Stimulated activated CD8-positive, alpha-beta memory T cell treated with anti-CD3 and anti-CD28 coated beads, Interleukin-2, amount 100 ng/mL, for 48 hours (primary cell): ENCODE data around the gene IQCK.
"Not testable (repeated sequence)": the region's sequence is repeated elsewhere in the genome, so short reads cannot be mapped to it uniquely, and the experiment has no call there.

Source experiments
- DNase-seq, 2 donors: peaks; one replicate each; pipeline ENCODE4 v3.0.0-alpha.2; 2020; ENCODE audit warnings: low read depth in 2 of 2

IQCK gene, protein sequence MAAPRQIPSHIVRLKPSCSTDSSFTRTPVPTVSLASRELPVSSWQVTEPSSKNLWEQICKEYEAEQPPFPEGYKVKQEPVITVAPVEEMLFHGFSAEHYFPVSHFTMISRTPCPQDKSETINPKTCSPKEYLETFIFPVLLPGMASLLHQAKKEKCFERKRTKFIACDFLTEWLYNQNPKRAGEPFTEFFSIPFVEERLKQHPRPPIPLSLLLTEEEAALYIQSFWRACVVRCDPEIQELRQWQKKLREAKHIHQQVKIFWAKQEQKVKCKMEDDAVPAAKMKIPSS

DNA sequence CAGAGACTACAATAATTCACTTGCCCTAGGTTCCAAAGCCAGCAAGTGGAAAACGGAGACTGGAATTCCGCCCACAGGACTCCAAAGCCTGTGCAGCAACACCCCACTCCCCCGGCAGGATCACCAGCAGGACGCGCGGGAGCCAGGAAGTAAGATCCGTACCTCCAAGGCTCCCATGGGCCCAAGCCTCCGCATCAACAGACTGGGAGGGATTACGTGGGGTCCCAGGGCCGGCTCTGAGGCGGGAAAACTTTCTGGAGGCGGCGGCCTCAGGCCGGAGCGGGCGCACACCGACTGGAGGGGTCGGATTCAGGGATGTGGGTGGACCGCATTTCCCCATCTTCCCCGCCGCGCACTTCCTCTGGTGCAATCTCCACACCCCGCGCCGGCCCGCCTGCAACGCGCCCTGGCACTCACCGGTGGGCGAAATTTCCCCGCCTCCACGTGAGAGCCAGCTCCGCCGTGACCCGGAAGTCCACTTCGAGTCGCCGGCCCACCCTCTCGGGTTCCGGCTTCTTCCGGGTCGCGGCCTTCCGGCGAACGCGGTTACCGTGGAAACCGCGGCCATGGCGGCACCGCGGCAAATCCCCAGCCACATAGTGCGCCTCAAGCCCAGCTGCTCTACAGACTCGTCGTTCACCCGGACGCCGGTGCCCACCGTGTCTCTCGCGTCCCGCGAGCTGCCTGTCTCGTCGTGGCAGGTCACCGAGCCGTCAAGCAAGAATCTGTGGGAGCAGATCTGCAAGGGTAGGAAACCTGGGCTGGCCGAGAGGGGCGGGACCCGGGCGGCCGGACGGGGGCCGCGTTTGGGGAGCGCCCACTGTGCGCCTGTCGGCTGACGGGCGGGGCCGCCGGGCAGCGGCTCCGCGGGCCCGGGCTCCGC, at the start of gene IQCK, which contains the start of gene KNOP1:
IQCK (plus strand) TSS at position 531 of the 883 bp plus-strand sequence; CDS start at position 567, 36 bp downstream.
KNOP1 (minus strand) TSS at position 487 of the 883 bp plus-strand sequence. CDS start 3,192 bp downstream, outside the sequence.
- peak; percentile 83 to 85 for DNase-seq

DNA sequence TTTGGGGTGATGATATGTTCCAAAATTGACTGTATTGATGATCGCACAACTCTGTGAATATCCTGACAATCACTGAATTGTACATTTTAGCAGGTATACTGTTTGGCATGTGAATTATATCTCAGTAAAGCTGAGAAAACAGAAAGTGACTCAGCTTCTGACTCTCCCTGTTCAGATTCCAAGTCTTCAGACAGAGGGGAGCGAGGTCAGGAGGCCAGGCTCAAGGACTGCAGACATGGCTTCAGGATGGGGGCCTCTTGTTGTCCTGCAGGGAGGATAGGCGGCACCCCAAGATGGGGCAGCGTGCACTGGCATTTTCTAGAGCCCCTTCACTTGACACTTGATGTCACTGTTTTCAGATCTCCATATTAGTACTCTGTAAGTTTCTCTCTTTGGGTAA, 45.7 kb upstream of the IQCK start:
- no peak for DNase-seq

DNA sequence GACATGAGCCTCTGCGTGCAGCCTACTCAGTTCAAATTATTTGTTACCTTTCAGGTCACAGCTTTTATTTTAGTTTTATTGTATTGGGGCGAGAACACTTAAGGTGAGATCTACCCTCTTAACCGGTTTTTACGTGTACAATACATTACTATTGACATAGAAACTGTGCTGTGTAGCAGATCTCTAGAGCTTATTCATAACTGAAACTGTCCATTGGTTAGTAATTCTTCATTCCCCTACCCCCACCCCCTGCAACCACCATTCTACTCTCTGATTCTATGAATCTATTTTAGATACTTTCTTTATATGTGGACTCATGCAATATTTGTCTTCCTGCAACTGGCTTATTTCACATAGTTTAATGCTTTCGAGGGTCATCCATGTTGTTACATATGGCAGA, 43.6 kb upstream of the IQCK start:
- DNase-seq = no peak

DNA sequence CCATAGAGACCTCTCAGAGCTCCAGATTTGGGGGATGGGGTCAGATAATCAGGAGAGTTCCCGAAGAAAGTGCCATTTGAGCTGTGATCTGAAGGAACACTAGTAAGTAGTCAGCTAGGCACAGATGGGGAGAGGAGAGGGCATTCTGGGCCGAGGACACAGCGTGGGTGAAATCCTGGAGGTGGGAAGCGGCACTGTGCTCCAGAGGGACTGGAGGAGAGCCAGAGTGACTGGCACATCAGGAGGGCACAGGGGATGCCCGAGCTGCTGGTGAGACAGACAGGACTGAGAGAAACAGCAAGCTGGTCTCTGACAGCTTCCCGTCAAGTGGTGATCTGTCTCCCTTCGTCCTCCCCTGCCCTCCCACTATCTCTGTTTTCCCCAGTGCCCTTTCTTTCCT, 40.7 kb upstream of the IQCK start:
- no peak for DNase-seq

DNA sequence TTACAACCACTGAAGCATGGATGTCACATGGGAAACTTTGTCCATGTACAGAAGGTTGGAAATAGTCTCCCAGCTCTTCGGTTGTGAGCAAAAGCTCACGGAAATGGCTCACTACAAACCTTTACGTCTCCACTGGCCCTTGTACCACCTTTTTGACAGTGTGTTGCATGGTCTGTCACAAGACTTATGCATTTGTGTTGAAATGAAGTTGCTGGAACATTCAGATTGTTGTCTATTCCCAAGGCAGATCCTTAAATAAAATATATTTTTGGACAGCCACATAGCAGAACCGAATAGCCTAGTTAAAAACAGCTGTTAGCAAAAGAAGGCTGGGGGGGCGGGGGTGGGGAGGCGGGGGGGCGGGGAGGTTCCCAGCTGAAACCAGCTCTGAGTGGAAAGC, 39.3 kb upstream of the IQCK start:
- no peak for DNase-seq

DNA sequence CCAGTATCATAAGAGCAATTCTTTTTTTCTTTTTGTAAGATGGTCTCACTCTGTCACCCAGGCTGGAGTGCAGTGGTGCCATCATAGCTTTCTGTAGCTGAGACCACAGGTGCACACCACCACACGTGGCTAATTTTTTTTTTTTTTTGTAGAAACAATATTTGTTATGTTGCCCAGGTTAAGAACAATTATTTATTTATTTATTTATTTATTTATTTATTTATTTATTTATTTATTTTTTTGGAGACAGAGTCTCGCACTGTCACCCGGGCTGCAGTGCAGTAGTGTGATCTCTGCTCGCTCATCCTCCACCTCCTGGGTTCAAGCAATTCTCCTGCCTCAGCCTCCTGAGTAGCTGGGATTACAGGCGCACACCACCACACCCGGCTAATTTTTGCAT, 38.8 kb upstream of the IQCK start:
- DNase-seq = not testable (repeated sequence)

DNA sequence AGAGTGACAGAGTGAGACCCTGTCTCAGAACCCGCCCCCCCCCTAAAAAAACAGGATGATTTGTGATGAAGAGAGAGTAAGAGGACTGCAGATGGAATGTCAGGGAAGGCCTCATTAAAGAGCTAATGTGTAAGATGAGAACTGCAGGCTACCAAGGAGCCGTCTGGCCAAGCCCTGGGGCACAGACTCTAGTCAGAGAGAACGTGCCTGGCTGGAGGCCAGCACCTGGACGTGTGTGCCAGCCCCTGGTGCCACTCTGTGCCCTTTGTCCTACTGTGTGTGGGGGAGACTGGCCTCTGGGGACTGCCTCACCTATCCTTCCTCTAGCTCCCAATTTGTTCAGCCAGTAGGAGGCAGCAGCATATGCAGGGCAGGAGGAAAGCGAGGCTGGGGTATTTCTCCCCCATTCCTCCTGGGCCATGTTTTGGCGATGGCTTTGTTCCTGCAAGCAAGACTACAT, 37.2 kb upstream of the IQCK start:
- no peak for DNase-seq

DNA sequence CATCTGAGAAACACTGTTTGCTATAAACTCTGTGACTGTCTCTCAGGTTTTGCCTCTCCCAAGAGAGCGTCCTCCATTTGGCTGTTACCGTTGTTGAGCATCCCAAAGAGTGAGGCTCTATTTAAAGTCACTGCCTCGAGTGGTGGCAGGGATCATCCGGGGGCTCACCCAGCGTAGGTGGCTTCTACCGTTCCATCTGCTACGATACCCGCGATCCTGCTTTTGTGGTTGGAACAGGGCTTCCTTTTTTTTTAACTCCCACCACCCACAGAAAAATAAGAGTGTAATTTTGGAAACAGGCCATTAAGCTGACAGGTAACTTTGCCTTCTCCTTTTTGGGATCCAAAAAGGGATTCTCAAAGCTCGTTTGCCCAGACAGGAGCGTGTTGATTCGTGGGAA, 36.4 kb upstream of the IQCK start:
- no peak for DNase-seq

DNA sequence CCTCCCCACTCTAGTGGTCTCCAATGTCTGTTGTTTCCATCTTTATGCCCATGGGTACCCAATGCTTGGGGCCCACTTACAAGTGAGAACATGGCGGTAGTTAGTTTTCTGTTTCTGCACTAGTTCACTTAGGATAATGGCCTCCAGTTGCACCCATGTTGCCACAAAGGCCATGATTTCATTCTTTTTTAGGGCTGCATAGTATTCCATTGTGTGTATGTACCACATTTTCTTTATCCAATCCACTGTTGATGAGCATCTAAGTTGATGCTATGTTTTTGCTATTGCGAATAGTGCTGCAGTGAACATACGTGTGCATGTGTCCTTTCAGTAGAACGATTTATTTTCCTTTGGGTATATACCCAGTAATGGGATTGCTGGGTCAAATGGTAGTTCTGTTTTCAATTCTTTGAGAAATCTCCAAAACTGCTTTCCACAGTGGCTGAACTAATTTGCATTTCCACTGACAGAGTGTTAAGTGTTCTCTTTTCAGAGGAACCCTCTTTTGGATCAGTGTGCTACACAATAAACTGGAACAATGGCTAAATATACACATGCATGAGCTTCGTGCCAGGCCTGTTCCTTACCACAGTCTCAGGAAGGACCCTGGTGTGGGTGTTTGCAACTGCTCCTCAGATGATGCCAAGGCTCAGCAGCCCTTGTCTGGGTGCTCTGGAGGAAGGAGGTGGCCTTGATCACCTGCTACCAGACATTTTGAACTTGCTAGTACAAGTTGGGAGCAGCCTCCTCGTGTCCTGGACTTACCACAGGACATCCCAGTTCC, 34.4 kb upstream of the IQCK start:
- DNase-seq = no peak

DNA sequence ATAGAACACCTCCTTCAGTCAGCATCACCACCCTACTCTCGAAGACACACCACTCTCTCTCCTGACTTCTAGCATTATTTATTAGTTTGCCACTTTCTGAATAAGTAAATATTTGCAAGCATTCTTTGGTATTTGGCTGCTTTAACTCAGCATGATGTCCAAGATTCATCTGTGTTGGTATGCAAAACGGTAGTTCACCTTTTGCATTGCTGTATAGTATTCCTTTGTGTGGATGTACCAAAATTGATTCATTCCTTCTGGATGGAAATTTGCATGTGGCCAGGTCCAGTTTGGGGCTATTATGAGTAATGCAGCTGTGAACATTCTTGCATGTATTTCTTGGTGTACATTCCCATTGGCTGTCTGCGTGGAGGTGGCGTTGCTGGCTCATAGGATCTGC, 32.9 kb upstream of the IQCK start:
- DNase-seq = no peak

DNA sequence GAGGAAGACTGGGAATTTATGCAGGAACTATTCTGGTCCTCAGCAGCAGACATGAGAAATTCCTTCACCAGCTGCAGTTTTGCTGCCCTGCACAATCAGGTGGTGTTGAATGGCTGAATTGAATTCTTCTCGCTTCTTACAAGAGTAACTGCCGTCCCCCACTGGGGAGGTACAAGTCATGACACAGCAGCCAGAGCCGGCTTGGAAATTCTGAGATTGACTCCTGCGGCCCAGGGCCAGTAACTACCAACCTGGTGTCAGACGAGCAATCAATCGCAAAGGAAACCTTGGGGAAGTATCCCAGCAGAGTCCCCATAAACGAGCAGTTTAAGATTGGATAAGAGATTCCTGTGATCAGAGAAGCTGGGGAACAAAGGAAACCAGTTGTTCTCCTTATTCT, 30.8 kb upstream of the IQCK start:
- no peak for DNase-seq

DNA sequence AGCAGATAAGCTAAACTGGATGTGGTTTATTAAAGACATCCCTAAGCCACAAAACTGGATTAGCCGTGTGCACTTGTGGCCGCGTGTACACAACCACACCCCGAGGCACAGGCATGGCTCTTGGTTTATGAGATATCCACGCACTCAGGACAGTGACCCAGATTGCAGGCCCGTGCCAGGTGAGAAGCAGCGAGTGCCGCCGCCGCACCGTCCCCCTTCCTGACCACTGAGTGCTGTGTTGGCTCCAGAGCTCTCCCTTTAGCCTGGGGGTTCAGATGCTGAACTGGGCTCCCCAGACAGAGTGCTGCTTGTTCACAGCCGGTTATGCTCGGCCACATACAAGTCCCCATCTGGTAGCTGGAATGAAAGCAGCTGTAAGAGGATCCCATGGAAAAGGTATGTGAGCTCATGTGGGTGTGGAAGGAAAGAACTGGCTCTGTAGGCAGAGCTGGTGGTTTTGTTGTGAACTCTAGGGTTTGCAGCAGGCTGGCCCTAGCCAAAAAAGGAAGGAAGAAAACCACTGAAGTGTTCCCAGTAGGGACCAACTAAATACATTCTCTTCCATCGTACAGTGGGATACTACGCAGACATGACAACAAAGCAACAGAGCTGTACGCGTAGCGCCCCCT, 29.6 kb upstream of the IQCK start:
- no peak for DNase-seq

DNA sequence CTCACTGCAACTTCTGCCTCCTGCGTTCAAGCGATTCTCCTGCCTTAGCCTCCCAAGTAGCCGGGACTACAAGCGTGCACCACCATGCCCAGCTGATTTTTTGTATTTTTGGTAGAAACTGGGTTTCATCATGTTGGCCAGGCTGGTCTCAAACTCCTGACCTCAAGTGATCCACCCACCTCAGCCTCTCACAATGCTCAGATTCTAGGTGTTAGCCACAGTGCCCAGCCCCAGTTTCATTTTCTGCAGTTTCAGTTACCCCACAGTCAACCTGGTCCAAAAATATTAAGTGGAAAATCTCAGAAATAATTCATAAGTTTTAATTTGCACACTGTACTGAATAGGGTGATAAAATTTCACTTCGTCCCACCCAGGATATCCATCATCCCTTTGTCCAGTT, 28.7 kb upstream of the IQCK start:
- DNase-seq = no peak

DNA sequence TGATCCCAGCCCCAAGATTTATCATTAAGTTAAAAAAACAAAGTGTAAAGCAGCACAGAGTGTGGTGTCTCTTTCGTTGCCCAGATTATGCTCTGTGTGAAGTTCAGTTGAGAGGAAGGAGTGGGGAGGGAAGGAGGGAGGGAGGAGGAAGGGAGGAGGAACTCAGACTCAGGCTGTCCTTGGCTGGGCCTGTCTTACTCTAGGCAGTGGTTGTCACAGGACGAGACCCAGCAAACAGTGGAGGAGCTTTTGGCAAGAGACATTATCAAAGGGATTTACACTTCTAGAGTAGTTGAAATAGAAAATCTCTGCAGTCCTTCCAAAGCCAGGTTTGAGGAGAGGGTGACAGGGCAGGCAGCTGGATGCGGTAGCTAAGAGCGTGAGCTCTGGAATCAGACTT, 27.9 kb upstream of the IQCK start:
- DNase-seq = no peak

DNA sequence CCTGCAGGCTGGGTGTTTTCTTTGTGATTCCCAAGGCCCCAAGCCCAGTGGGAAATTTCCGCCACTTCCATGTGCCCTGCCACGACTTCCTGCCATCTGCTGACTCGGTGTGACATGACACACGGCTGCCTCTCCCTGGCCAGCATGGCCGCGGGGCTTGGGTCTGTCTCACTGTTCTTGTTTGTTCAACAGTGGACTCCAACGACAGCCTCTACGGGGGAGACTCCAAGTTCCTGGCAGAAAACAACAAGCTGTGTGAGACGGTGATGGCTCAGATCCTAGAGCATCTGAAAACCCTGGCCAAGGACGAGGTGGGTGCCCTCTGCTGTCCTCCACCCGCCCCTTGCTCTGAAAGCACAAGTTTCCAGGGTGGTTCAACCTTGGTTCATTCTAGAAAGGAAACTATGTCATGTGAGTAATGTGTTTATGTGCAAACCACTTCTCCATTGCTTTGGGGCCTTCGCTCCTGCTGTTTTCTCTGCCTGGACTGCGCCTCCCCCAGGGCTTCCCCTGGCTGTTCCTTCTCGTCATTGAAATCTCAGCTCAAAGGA, 26.8 kb upstream of the IQCK start:
- no peak for DNase-seq

DNA sequence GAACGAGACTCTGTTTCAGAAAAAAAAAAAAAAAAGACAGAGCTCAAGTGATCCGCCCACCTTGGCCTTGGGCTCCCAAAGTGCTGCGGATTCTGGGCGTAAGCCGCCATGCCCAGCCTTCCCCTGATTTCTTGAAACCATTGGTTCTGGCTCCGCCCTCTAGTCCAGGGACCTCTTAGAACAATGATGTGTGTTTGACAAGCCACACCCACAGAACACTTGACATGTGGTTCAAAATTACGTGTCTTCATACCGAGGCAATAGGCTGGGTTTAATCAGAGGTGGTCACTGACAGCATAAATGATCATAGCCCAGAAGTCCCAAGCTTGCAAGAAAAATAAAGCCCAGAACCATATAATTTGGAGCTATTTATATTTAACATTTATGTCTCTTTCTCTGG, 23.1 kb upstream of the IQCK start:
- no peak for DNase-seq

DNA sequence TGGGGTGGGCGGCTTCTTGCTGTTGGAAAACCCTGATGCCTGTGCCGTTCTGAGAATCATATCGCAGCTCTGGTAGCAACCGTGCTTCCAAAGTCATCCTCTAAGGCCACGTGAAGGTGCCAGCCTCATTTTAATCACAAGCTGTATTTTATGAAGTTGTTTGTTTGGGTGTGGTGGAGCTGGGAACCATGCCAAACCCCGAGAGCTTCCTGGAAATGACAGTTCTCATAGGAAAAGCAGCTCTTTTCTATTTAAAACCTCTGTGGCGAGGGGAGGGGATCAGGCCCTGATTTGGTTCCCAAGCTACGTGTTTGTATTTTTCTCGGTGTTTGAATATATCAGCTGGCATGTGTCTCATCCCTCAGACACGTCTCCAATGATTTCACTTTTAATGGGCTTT, 21.7 kb upstream of the IQCK start:
- no peak for DNase-seq

DNA sequence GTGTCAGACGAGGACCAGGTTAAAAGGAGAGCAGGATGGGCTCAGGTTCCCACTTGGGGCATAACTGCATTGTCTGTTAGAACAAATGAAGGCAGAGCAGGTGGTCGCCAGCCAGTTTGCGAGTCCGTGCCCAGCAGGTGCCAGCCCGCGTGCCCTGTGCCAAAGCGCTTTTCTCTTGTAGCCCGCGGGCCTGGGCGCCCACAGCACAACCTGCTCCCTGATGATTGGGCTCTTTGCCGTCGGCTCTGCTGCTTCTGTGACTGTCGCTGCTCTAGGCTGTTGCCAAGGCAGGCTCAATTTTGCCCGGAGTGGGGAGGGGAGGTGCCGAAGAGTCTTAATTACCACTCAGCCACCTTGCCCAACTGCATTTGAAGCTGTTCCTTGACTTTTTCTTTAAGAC, 21.1 kb upstream of the IQCK start:
- no peak for DNase-seq

DNA sequence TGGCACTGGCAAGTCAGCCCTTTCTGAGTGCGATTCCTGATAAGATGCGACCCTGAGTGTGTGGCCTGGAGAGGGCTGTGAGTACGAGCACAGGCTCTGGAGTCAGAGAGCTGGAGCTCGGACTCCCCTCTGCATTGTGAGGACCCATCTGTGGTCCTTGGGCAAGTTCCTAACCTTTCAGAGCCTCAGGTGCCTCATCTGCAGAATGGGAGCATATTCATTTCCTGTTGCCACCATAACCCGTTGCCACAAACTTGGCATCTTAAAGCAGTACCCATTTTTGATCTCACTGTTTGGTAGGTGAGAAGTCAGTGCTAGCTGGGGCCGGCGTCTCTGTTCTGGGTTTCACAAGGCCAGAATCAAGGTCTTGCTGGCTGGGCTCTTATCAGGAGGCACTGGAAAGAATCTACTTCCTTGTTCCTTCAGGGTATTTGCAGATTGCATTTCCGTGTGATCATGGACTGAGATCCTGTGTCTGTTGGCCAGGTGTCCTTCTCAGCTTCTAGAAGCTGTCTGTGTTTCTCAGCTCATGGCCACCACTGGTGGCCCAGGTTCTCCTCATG, 20.2 kb upstream of the IQCK start:
- no peak for DNase-seq

DNA sequence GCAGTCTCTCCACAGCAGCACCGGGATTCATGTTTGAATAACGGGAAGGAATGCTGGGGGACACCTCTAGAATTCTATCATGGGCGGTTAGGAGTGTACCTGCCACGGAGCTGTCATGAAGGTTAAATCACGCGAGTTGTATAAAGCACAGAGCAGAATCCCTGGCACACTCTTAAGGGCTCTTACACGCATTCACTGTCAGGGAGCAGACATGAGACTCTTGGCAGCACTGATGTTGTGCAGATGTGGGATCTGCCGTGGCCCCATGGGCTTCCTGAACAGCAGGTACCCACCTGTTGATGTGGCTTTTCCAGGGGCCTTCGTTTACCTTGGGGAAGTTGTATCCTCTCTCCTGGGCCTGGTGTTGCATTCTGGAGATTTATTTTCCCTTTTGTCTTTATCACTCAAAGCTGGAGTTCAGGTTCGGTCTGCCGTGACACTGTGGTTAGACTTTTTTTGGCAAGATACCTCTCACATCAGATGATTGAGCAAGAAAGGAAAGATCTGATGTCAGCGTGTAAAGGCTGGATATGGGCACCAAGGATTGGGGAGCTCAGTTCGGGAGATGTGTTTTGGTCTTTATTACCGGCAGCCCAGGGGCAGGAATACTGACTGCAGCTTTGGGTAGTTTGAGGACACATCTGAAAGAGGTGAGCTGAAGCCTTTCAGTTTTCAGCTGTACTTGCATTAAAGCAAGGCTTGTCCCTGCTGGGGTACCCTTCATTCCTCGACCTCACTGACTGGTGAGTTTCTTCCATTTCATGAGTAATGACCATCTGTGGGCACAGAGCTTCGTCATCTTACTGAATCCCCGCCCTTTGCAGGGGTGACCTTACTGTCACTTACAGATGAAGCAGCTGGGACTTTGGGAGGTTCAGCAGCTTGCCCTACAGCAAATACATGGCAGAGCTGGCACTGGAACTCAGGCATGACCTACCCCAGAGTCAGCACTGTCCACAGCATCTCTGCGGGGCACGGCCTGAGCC, 19.3 kb upstream of the IQCK start:
- no peak for DNase-seq
